Esophagus squamous epithelium (tissue), 5 donors: Measurements from ENCODE around the gene USP30. TPM values are rescaled to one million over a fixed set of nuclear protein-coding genes. Genes with fewer than 3 reads are reported as not detected.

Experiments used
- DNase-seq: peaks from one replicate; lab custom pipeline; 2025; lab: John Stamatoyannopoulos, UW
- H3K27ac ChIP-seq, 4 donors: fragments of 200-600 bp; sonication (generic); one replicate each; pipeline ENCODE4 v1.5.1; 2016 to 2019; ENCODE audit warnings: mild to moderate bottlenecking in 1 of 4
- H3K27me3 ChIP-seq, 4 donors: fragments of 200-600 bp; sonication (generic); 1 replicate in 3 of 4; 2 replicates in 1 of 4; pipeline versions ENCODE4 v1.5.1 to v1.6.0; 2017 to 2021; ENCODE audit warnings: antibody characterized with exemption in 1 of 4
- H3K36me3 ChIP-seq, 3 donors: fragments of 200-600 bp; sonication (generic); one replicate each; pipeline ENCODE4 v1.5.1; 2016 to 2019
- H3K4me1 ChIP-seq, 3 donors: fragments of 200-600 bp; sonication (generic); one replicate each; pipeline ENCODE4 v1.5.1; 2017 to 2019
- H3K4me3 ChIP-seq, 4 donors: fragments of 200-600 bp; sonication (generic); 1 replicate in 3 of 4; 2 replicates in 1 of 4; pipeline ENCODE4 v1.5.1; 2016 to 2019; ENCODE audit warnings: mild to moderate bottlenecking in 2 of 4, moderate library complexity in 1 of 4
- H3K9me3 ChIP-seq, 3 donors: fragments of 200-600 bp; sonication (generic); one replicate each; pipeline ENCODE4 v1.5.1; 2016 to 2019
- POLR2A ChIP-seq, 4 donors: fragments of 450-650 bp; IDR thresholded peaks; one replicate each; pipeline ENCODE4 v1.6.1; 2017; ENCODE audit warnings: antibody characterized with exemption in 4 of 4, mild to moderate bottlenecking in 4 of 4, moderate library complexity in 3 of 4
- WGBS, 2 donors: methylation state at CpG; one replicate each; pipeline ENCODE4 v1.1.5; 2018; 5-methylcytosine and 5-hydroxymethylcytosine counted together
- intact Hi-C: fragments of 100-400 bp; cut with DNase I; formaldehyde crosslinking; loops from one replicate; pipeline ENCODE4 v1.15.0; 2022
- total RNA-seq, 4 donors: library from RNA; depleted of rRNA; stranded (reverse); fragments of >200 nt; gene quantifications; one replicate each; pipeline ENCODE4 v1.1.0, GENCODE V29; 2016
- TF ChIP-seq, protein P1 (sequence below), 6 experiments: fragments of 450-650 bp in 4 of 6; fragments of 200-600 bp in 2 of 6; sonication (generic) in 2 of 6; IDR thresholded peaks; one replicate each; pipeline ENCODE4 v1.5.1; 2016 to 2019; ENCODE audit warnings: antibody characterized with exemption in 6 of 6, mild to moderate bottlenecking in 4 of 6, moderate library complexity in 4 of 6
- donor health status: DM: yes; HTN: yes; CAD: no.

USP30 gene
- total RNA-seq, 4 donors from 2014 or later: 6.3 to 13.0 (median 8.7) TPM

- H3K4me3 ChIP-seq: no peak overlapping the region
- 91 to 96% methylated on average over 6 of the region's 6 CpGs for WGBS, 2 donors
- H3K4me1 ChIP-seq: peaks cover 0 to 9% (median 6%) of the 10 kb centered on the region in 3 donors
- H3K9me3 ChIP-seq: no peaks in the 10 kb centered on the region
- H3K27ac ChIP-seq: no peak overlapping the region
- TF ChIP-seq, protein P1, sequence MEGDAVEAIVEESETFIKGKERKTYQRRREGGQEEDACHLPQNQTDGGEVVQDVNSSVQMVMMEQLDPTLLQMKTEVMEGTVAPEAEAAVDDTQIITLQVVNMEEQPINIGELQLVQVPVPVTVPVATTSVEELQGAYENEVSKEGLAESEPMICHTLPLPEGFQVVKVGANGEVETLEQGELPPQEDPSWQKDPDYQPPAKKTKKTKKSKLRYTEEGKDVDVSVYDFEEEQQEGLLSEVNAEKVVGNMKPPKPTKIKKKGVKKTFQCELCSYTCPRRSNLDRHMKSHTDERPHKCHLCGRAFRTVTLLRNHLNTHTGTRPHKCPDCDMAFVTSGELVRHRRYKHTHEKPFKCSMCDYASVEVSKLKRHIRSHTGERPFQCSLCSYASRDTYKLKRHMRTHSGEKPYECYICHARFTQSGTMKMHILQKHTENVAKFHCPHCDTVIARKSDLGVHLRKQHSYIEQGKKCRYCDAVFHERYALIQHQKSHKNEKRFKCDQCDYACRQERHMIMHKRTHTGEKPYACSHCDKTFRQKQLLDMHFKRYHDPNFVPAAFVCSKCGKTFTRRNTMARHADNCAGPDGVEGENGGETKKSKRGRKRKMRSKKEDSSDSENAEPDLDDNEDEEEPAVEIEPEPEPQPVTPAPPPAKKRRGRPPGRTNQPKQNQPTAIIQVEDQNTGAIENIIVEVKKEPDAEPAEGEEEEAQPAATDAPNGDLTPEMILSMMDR (IDR thresholded peaks at IDR 0.05): no peak
- no peak for TF ChIP-seq POLR2A (IDR thresholded peaks at IDR 0.05)
- no peaks in the 10 kb centered on the region for H3K27me3 ChIP-seq
- peaks cover 0 to 65% (median 0%) of the 10 kb centered on the region in 3 donors for H3K36me3 ChIP-seq
- intact Hi-C loops: no loop called here
- DNase-seq: no peak
Measured at GRCh38 chr12:109058773-109059172, 6.4 kb downstream of the USP30 start.

- no peaks in the 10 kb centered on the region for H3K9me3 ChIP-seq
- intact Hi-C loops: no loop called here
- peaks cover 0 to 74% (median 0%) of the 10 kb centered on the region in 3 donors for H3K36me3 ChIP-seq
Measured at GRCh38 chr12:109064143-109064542, 11.8 kb downstream of the USP30 start.

GRCh38 chr12:109065154-109065852 is 12.9 kb downstream of the USP30 start:
- 79 to 81% methylated on average over 5 of the region's 5 CpGs for WGBS, 2 donors
- Histone ChIP-seq H3K4me1 (no peaks in the 10 kb centered on the region), H3K27me3 (no peaks in the 10 kb centered on the region), H3K27ac (no peak overlapping the region), H3K4me3 (no peak overlapping the region), H3K36me3 (peaks cover 0 to 74% (median 0%) of the 10 kb centered on the region in 3 donors), H3K9me3 (no peaks in the 10 kb centered on the region)
- intact Hi-C loops: no loop called here
- DNase-seq: no peak
- TF ChIP-seq, protein P1 (IDR thresholded peaks at IDR 0.05): no peak

More at GRCh38 chr12:109064143-109064542, 11.8 kb downstream of the USP30 start:
- Histone ChIP-seq H3K27me3 (no peaks in the 10 kb centered on the region), H3K4me1 (no peaks in the 10 kb centered on the region), H3K4me3 (no peak overlapping the region), H3K27ac (no peak overlapping the region)
- no peak for TF ChIP-seq POLR2A (IDR thresholded peaks at IDR 0.05)
- TF ChIP-seq, protein P1 (IDR thresholded peaks at IDR 0.05): no peak
- no peak for DNase-seq
- WGBS, 2 donors: 88 to 100% methylated on average over 1 to 3 of the region's 3 CpGs

DNA sequence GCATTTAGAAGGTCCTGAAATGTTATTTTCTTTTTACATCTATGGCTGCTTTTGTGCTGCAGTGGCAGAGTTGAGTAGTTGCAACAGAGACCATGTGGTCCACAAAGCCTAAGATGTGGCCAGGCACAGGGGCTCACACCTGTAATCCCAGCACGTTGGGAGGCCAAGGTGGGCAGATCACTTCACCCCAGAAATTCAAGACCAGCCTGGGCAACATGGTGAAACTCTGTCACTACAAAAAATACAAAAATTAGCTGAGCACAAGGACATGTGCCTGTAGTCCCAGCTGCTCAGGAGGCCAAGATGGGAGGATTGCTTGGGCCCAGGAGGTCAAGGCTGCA is 13.4 kb downstream of the USP30 start:
- no peaks in the 10 kb centered on the region for H3K4me1 ChIP-seq
- 56% methylated on average over 1 of the region's 1 CpG; no CpG with 5 or more reads in 1 of the 2 donors for WGBS, 2 donors
- DNase-seq: no peak
- no peaks in the 10 kb centered on the region for H3K9me3 ChIP-seq
- no peak overlapping the region for H3K4me3 ChIP-seq
- H3K27me3 ChIP-seq: no peaks in the 10 kb centered on the region
- peaks cover 0 to 74% (median 0%) of the 10 kb centered on the region in 3 donors for H3K36me3 ChIP-seq
- H3K27ac ChIP-seq: no peak overlapping the region
- intact Hi-C loops: no loop called here
- TF ChIP-seq, protein P1 (IDR thresholded peaks at IDR 0.05): no peak
- no peak for TF ChIP-seq POLR2A (IDR thresholded peaks at IDR 0.05)
